AG04450 (cell line): Measurements from ENCODE around the gene KCNJ6. TPM values are rescaled to one million over a fixed set of nuclear protein-coding genes. Genes with fewer than 3 reads are reported as not detected.

ENCODE experiments used
- CTCF ChIA-PET: fragments of 300-600, 350-600 bp; formaldehyde crosslinking; extraction: SDS; loops from one replicate; lab custom pipeline; 2022; ENCODE audit warnings: antibody characterized with exemption, inconsistent platforms; lab: Charles Lee
- POLR2A ChIA-PET: fragments of 350-600 bp; formaldehyde crosslinking; extraction: SDS; loops from one replicate; lab custom pipeline; 2021; ENCODE audit warnings: antibody characterized with exemption, inconsistent platforms; lab: Yijun Ruan, JAX
- DNase-seq: peaks from one replicate; pipeline ENCODE4 v3.0.0-alpha.2; 2011; ENCODE audit warnings: low read depth, low spot score
- H3K27ac ChIP-seq: one replicate; pipeline ENCODE4 v1.5.1; 2012; ENCODE audit warnings: low read depth, low read length, control low read depth
- H3K27me3 ChIP-seq: one replicate; pipeline ENCODE4 v1.6.0; 2012; ENCODE audit warnings: low read length; ENCODE audit not compliant: control insufficient read depth, insufficient read depth
- H3K4me3 ChIP-seq: 2 replicates; pipeline ENCODE4 v1.5.1; 2011; ENCODE audit warnings: mild to moderate bottlenecking, low read depth, low read length, control low read depth
- H3K9me3 ChIP-seq: 2 replicates; pipeline ENCODE4 v1.5.1; 2012; ENCODE audit warnings: low read length; ENCODE audit not compliant: control insufficient read depth, insufficient read depth
- polyA plus RNA-seq: library from polyadenylated mRNA; depleted of rRNA; stranded (reverse); fragments of >200 nt; gene quantifications from 2 replicates; pipeline ENCODE4 v1.2.3, GENCODE V29; 2011
- TF ChIP-seq, protein P1 (sequence below): IDR thresholded peaks from 2 replicates; pipeline ENCODE4 v1.5.1; 2011; ENCODE audit warnings: low read depth, low read length, control low read depth, inconsistent platforms

Gene KCNJ6
- polyA plus RNA-seq, 1 experiment, result 0.02 TPM

DNA sequence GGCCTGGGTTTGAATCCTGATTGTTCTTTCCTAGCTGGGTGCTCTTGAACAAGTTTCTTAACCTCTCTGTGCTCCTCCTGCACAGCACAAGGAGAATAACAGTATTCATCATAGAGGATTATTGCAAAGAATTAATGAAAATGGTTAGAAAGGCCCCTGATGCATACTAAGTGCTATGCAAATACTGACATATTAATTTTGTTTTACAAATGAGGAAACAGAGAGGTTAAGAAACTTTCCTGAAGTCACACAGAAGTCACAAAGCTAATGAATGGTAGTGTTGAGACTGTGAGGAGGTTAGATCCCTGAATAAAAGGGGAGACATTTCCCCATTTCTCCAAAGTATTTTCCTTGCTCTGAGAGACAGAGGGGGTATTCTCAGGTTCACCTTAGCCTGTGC lies 99.0 kb downstream of the KCNJ6 start:
- Histone ChIP-seq H3K4me3 (no peak overlapping the region), H3K27me3 (no peaks in the 10 kb centered on the region), H3K9me3 (no peaks in the 10 kb centered on the region), H3K27ac (no peak overlapping the region)
- CTCF ChIA-PET, result no interaction called here
- POLR2A ChIA-PET, result interaction anchor here (2.0 kb wide), 1 partner anchor 18 kb away, joined by 14 read pairs; no protein-coding TSS in a partner anchor
- no peak for DNase-seq
- TF ChIP-seq, protein P1, sequence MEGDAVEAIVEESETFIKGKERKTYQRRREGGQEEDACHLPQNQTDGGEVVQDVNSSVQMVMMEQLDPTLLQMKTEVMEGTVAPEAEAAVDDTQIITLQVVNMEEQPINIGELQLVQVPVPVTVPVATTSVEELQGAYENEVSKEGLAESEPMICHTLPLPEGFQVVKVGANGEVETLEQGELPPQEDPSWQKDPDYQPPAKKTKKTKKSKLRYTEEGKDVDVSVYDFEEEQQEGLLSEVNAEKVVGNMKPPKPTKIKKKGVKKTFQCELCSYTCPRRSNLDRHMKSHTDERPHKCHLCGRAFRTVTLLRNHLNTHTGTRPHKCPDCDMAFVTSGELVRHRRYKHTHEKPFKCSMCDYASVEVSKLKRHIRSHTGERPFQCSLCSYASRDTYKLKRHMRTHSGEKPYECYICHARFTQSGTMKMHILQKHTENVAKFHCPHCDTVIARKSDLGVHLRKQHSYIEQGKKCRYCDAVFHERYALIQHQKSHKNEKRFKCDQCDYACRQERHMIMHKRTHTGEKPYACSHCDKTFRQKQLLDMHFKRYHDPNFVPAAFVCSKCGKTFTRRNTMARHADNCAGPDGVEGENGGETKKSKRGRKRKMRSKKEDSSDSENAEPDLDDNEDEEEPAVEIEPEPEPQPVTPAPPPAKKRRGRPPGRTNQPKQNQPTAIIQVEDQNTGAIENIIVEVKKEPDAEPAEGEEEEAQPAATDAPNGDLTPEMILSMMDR, result no peak

DNA sequence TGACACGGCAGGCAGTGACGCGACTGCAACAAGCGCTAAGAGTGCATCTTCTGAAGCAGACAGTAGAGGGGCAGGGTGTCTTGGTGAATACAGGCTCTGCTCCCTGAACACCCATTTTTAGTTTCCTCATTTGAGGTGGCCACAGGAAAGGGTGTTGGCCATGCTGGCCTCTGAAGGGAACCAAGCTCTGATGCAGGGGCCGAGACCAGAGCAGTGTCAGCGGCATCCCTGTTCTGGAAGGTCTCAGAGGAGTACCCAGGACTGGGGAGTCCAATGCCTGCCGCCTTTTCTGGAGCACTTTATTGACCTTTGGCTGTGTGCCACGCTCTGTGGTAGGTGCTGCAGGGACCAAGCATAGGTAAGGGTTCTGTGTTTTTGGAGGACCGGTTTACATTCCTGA lies 100.4 kb downstream of the KCNJ6 start:
- ChIA-PET CTCF (interaction anchor here (0.7 kb wide), 1 partner anchor 141 kb away, joined by 3 read pairs; no protein-coding TSS in a partner anchor), POLR2A (no interaction called here)
- Histone ChIP-seq H3K9me3 (no peaks in the 10 kb centered on the region), H3K4me3 (no peak overlapping the region), H3K27ac (no peak overlapping the region), H3K27me3 (no peaks in the 10 kb centered on the region)
- no peak for DNase-seq
- TF ChIP-seq, protein P1, result no peak

DNA sequence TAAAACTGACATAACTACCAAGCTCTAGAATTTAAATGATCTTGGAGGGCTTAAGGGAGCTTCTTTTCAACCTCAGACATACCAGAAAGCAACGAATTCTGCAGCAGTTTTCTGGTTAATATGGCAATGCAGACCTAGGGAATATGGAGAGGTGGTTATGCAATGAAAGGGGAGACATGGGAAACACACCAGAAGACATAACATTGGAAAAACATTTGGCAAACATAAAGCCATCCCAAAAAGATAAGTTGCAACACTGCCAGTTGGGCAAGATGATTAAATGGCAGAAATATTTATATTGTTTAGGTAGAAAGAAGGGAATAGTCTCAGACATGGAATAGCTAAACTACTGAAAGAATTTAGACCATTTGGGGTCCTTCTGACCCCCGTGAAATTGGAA lies 104.5 kb downstream of the KCNJ6 start:
- Histone ChIP-seq H3K9me3 (no peaks in the 10 kb centered on the region), H3K4me3 (no peak overlapping the region), H3K27ac (no peak overlapping the region), H3K27me3 (no peaks in the 10 kb centered on the region)
- no peak for DNase-seq
- TF ChIP-seq, protein P1, result no peak
- ChIA-PET POLR2A (interaction anchor here (0.9 kb wide), 1 partner anchor 44 kb away, joined by 4 read pairs; no protein-coding TSS in a partner anchor), CTCF (interaction anchor here (0.9 to 1.2 kb wide), 2 partner anchors 100 to 137 kb away, joined by 4 to 8 read pairs; no protein-coding TSS in a partner anchor)

DNA sequence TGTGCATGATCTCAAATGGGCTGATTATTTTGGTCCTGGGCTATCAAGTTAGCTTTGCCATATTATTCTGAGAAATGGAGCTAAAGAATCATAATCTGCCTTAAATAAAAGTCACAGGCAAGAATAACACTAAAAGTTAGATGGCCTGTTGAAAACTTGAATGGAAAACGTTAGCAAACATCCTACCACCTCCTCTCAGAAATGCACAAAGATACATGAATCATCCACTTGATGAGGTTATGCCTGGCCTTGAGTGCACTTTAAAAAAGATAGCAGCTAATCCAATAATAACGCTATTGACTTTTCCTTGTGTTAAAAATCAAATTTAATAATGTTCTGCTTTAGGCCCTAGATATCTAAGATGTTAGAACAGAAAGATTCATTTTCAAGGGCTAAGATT lies 108.0 kb downstream of the KCNJ6 start:
- Histone ChIP-seq H3K9me3 (no peaks in the 10 kb centered on the region), H3K4me3 (no peak overlapping the region), H3K27ac (no peak overlapping the region), H3K27me3 (no peaks in the 10 kb centered on the region)
- POLR2A ChIA-PET, result no interaction called here
- no peak for DNase-seq
- TF ChIP-seq, protein P1, result no peak
- CTCF ChIA-PET, result no interaction called here

DNA sequence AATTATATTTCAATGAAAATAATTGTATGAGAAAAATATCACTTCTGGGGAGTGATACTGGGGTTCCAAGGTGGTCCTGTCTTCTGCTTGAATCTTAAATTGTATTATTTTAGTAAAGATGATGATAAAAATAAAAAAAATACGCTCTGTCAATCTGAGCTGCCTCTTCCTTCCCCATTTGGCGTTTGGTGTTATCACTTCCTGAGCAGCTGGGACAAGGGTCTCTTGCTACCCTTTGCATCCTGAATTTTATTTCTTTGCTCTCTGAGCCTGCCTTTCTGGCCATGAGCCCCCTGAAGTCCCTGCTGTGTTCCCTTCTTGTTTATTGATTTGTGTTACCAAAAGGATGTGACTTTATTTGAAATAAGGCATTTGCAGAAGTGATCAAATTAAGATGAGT lies 111.0 kb downstream of the KCNJ6 start:
- Histone ChIP-seq H3K27me3 (no peaks in the 10 kb centered on the region), H3K9me3 (no peaks in the 10 kb centered on the region), H3K4me3 (no peak overlapping the region), H3K27ac (no peak overlapping the region)
- POLR2A ChIA-PET, result no interaction called here
- CTCF ChIA-PET, result no interaction called here
- DNase-seq, result no peak
- TF ChIP-seq, protein P1, result no peak
